ENCODE measurements around the gene TINAGL1. TPM values are rescaled to one million over a fixed set of nuclear protein-coding genes. Genes with fewer than 3 reads are reported as not detected.
A peak's percentile ranks its signal among the peaks of the same experiment; 100 is the strongest.

The TINAGL1 gene
- polyA plus RNA-seq, 2 donors: 16.4 to 20.0 TPM

DNA sequence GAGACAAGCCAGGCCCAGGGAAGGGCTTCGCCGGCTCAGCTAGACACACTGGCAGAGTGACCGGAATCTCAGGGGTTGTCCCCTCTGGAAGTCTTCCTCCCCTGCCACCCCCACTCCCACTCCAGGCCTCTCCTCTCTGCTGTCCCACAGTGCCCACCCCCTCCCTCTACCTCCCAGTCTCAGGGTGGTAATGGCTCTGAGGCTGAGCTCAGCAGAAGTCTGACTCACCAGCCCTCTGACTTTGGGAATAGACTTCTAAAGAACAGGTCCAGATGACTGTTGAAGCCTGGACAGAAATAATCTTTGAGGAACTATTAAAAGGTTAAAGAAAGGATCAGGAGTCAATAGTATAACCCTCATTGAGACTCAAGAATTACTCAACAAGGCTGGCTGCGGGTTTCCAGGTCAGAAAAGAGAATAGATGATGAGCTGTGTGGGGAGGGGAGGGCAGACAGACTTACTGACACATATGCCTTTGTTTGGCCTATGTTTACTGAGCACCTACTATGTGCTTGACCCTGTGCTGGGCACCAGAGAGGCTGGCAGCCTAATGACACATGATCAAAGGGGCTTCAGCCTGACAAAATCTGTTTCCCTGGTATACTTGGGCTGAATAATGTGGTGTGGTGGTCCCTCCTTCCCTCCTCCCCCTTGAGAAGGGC, 49.4 kb downstream of the TINAGL1 start:
- H3K9me3 ChIP-seq (ENCODE audit: control insufficient read depth in 2 of 2, insufficient read depth in 1 of 2, low read depth in 1 of 2, low read length in 1 of 2): no peaks in the 10 kb centered on the region
- WGBS, 2 donors: 86 to 90% methylated on average over 4 of the region's 4 CpGs
- no peak overlapping the region for H3K27ac ChIP-seq (ENCODE audit: low read depth in 2 of 2, low read length in 1 of 2)
- peaks cover 0 to 4% of the 10 kb centered on the region in 2 donors for H3K4me1 ChIP-seq (ENCODE audit: control insufficient read depth in 2 of 2, insufficient read depth in 2 of 2, low read length in 1 of 2)
- peaks cover 5 to 17% of the 10 kb centered on the region in 2 donors for H3K36me3 ChIP-seq (ENCODE audit: control insufficient read depth in 2 of 2, insufficient read depth in 2 of 2, low read length in 1 of 2)
- H3K27me3 ChIP-seq (ENCODE audit: control insufficient read depth in 1 of 2, insufficient read depth in 2 of 2, low read length in 2 of 2): no peaks in the 10 kb centered on the region
- H3K4me3 ChIP-seq (ENCODE audit: low read depth in 1 of 2, low read length in 2 of 2): no peak overlapping the region

DNA sequence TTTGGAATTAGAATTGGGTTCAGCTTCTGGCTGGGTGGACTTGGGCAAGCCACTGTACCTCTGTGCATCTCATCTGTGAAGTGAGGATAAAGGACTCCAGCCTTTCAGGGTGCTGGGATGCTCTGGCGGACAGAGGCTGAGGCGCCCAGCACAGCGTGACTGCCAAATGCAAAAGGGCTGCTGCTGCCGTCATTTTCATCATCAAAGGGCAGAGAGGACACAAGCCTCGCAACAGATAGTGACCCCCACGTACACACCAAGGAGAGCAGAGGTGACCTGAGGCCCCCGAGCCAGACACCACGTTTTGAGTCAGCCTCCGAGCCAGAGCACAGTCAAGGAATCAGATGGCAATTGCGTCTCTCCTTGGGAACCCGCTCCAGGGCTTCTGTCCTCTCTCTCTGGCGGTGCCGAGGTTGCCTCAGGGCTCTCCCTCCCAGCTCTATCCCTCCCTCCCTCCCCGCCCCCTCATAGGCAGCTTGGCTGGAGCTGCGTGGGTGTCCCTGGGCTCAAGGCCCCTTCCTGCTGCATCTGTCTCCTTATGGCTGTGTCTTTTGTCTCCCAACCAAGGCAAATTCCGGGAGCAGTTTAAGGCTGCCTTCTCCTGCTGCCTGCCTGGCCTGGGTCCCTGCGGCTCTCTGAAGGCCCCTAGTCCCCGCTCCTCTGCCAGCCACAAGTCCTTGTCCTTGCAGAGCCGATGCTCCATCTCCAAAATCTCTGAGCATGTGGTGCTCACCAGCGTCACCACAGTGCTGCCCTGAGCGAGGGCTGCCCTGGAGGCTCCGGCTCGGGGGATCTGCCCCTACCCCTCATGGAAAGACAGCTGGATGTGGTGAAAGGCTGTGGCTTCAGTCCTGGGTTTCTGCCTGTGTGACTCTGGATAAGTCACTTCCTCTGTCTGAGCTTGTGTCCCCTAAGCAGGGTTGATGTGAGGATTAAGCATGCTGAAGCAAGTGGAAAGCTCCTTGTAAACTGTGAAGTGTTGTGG, 50.2 kb downstream of the TINAGL1 start:
- peaks cover 8 to 24% of the 10 kb centered on the region in 2 donors for H3K36me3 ChIP-seq (ENCODE audit: control insufficient read depth in 2 of 2, insufficient read depth in 2 of 2, low read length in 1 of 2)
- 75 to 82% methylated on average over 23 of the region's 23 CpGs for WGBS, 2 donors
- H3K4me1 ChIP-seq (ENCODE audit: control insufficient read depth in 2 of 2, insufficient read depth in 2 of 2, low read length in 1 of 2): peaks cover 0 to 4% of the 10 kb centered on the region in 2 donors
- no peaks in the 10 kb centered on the region for H3K27me3 ChIP-seq (ENCODE audit: control insufficient read depth in 1 of 2, insufficient read depth in 2 of 2, low read length in 2 of 2)
- H3K27ac ChIP-seq (ENCODE audit: low read depth in 2 of 2, low read length in 1 of 2): peak overlapping the region in 1 of 2 donors; percentile 47
- H3K9me3 ChIP-seq (ENCODE audit: control insufficient read depth in 2 of 2, insufficient read depth in 1 of 2, low read depth in 1 of 2, low read length in 1 of 2): no peaks in the 10 kb centered on the region
- H3K4me3 ChIP-seq (ENCODE audit: low read depth in 1 of 2, low read length in 2 of 2): no peak overlapping the region

DNA sequence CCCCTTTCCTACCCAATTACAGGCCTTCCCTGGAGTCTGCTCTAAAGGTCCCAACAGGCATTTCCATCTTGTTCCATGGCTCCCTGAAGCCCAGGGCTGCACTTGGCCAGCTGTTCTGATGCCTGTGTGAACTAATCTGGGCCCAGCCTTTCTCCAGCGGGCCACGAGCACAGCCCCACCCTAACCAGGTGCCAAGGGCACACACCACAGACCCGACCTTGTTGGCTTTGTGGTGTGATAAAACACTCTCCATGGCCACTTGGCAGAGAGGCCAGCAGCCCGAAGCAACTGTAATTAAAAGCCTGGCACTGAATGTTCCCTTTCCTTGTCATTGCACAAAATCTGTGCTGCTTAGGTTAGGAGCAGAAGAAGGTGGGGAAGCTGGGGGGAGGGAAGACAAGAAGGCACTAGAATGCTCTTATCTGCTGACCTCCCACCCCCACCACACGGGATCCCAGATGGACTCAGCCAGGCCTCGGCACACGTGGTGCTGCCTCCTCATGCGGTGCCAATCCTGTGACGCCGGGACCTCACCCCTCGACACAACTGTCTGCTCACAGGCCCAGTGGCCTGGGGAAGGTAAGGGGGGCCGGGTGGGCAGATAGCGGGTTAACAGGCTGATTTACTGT, 51.1 kb downstream of the TINAGL1 start:
- H3K4me3 ChIP-seq (ENCODE audit: low read depth in 1 of 2, low read length in 2 of 2): no peak overlapping the region
- H3K9me3 ChIP-seq (ENCODE audit: control insufficient read depth in 2 of 2, insufficient read depth in 1 of 2, low read depth in 1 of 2, low read length in 1 of 2): no peaks in the 10 kb centered on the region
- peak overlapping the region; percentile 47 for H3K27ac ChIP-seq (ENCODE audit: low read depth in 2 of 2, low read length in 1 of 2)
- peaks cover 0 to 4% of the 10 kb centered on the region in 2 donors for H3K4me1 ChIP-seq (ENCODE audit: control insufficient read depth in 2 of 2, insufficient read depth in 2 of 2, low read length in 1 of 2)
- WGBS, 2 donors: 44 to 52% methylated on average over 13 of the region's 13 CpGs
- H3K36me3 ChIP-seq (ENCODE audit: control insufficient read depth in 2 of 2, insufficient read depth in 2 of 2, low read length in 1 of 2): peaks cover 14 to 28% of the 10 kb centered on the region in 2 donors
- no peaks in the 10 kb centered on the region for H3K27me3 ChIP-seq (ENCODE audit: control insufficient read depth in 1 of 2, insufficient read depth in 2 of 2, low read length in 2 of 2)

DNA sequence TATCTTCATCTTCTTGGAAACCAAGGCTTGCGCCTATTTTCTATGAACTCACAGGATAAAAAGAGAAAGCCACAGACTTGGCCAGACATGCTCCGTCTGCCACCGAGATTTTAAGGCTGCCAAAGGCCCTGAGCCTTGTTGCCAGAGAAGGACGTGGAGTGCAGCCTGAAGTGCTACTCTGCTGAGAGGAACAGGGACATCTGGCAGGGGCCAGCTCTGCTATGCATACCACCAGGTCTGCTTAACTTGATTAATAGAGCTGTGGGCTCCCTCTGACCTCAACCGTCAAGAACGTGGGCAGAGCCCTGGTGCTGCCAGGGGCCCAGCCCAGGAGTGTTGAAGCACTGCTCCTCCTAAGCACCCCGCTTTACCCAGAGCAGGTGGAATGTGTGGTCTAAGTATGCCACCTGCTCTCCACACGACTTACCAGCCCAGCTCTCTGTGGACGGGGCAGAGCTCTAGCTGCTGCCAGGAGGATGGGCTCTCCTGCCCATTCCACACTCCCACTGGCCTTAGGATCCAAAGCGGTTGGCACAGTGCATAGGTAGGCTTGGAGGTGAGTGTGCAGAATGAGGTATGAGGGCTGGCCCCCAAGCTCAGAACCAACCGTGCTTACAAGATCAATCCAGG, 51.7 kb downstream of the TINAGL1 start:
- peaks cover 14 to 33% of the 10 kb centered on the region in 2 donors for H3K36me3 ChIP-seq (ENCODE audit: control insufficient read depth in 2 of 2, insufficient read depth in 2 of 2, low read length in 1 of 2)
- 53 to 57% methylated on average over 11 of the region's 11 CpGs for WGBS, 2 donors

DNA sequence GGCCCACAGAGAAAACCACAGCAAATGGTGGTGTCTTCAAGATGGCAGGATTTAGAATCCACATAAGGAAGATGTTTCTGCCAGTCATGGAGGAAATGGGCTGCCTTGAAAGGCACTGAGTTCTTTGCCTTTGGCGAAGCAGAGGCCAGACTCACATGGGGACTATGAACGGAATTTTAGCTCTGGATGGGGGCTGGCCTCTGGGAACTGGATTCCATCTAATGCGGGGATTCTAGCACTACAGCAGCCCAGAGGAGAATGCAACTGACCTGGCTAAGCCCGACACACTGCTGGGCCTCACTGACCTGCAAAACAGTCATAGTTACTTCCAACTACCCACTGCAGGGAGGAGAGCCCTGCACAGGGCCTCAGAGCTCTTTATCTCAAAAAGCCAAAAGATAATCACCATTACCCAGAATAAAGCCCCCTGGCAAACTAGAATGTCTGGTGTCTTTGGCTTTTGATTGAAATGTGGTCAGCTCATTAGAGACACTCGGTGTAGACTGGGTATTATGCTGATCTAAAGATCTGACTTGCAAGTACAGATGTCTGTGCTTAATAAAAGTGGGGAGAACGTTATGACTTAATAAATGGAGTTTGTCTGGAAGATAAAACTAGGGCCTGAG, 52.7 kb downstream of the TINAGL1 start:
- Histone ChIP-seq H3K4me1 (ENCODE audit: control insufficient read depth in 2 of 2, insufficient read depth in 2 of 2, low read length in 1 of 2) (peaks cover 3 to 4% of the 10 kb centered on the region in 2 donors), H3K9me3 (ENCODE audit: control insufficient read depth in 2 of 2, insufficient read depth in 1 of 2, low read depth in 1 of 2, low read length in 1 of 2) (no peaks in the 10 kb centered on the region), H3K27ac (ENCODE audit: low read depth in 2 of 2, low read length in 1 of 2) (no peak overlapping the region), H3K27me3 (ENCODE audit: control insufficient read depth in 1 of 2, insufficient read depth in 2 of 2, low read length in 2 of 2) (no peaks in the 10 kb centered on the region), H3K4me3 (ENCODE audit: low read depth in 1 of 2, low read length in 2 of 2) (no peak overlapping the region), H3K36me3 (ENCODE audit: control insufficient read depth in 2 of 2, insufficient read depth in 2 of 2, low read length in 1 of 2) (peaks cover 14 to 36% of the 10 kb centered on the region in 2 donors)
- 86 to 89% methylated on average over 6 of the region's 6 CpGs for WGBS, 2 donors

More for the DNA sequence above, 51.7 kb downstream of the TINAGL1 start:
- no peaks in the 10 kb centered on the region for H3K27me3 ChIP-seq (ENCODE audit: control insufficient read depth in 1 of 2, insufficient read depth in 2 of 2, low read length in 2 of 2)
- H3K9me3 ChIP-seq (ENCODE audit: control insufficient read depth in 2 of 2, insufficient read depth in 1 of 2, low read depth in 1 of 2, low read length in 1 of 2): no peaks in the 10 kb centered on the region
- peak overlapping the region; percentile 26 to 47 for H3K27ac ChIP-seq (ENCODE audit: low read depth in 2 of 2, low read length in 1 of 2)
- no peak overlapping the region for H3K4me3 ChIP-seq (ENCODE audit: low read depth in 1 of 2, low read length in 2 of 2)
- peaks cover 2 to 4% of the 10 kb centered on the region in 2 donors for H3K4me1 ChIP-seq (ENCODE audit: control insufficient read depth in 2 of 2, insufficient read depth in 2 of 2, low read length in 1 of 2)

DNA sequence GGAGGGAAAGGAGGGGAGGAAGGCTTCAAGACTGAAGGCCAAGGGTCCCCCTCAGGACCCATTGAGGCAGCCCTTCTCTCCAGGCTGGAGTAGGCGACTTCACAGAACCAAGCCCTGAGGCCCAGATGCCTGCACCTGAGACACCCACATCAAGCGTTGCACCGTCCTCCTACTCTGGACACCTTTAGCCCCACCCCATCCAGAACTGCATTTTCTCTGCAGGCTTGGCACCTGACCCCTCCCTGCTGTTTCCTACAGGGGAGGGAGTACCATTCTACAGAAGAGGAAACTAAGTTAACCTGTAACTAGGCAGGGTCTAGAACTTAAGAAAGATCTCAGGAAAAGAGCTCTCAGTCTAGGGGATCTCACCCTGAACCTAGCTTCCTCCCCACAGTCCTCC, 56.3 kb downstream of the TINAGL1 start:
- Histone ChIP-seq H3K9me3 (ENCODE audit: control insufficient read depth in 2 of 2, insufficient read depth in 1 of 2, low read depth in 1 of 2, low read length in 1 of 2) (no peaks in the 10 kb centered on the region), H3K36me3 (ENCODE audit: control insufficient read depth in 2 of 2, insufficient read depth in 2 of 2, low read length in 1 of 2) (peaks cover 17 to 40% of the 10 kb centered on the region in 2 donors), H3K4me1 (ENCODE audit: control insufficient read depth in 2 of 2, insufficient read depth in 2 of 2, low read length in 1 of 2) (peaks cover under 1 to 3% of the 10 kb centered on the region in 2 donors), H3K27me3 (ENCODE audit: control insufficient read depth in 1 of 2, insufficient read depth in 2 of 2, low read length in 2 of 2) (no peaks in the 10 kb centered on the region), H3K27ac (ENCODE audit: low read depth in 2 of 2, low read length in 1 of 2) (no peak overlapping the region), H3K4me3 (ENCODE audit: low read depth in 1 of 2, low read length in 2 of 2) (no peak overlapping the region)
- 92 to 97% methylated on average over 3 of the region's 3 CpGs for WGBS, 2 donors

DNA sequence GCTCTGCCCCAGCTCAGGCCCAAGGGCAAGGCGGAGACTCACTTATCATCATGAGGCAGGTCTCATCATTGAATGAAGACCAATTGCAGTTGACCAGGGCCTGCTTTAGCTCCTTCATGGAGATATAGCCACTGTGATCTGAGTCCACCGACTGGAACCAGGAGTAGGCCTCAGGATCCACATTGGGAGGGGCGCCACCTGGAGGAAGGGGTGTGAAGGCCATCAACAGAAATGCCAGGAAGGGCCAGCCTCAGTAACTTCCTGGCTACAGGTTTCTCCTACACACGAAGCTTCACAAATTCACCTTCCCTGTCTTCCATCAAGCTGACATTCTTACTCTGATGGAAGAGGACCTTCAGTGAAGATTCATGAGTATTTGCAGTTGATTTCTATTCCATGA, 56.8 kb downstream of the TINAGL1 start:
- WGBS, 2 donors: 61 to 70% methylated on average over 4 of the region's 4 CpGs
- no peaks in the 10 kb centered on the region for H3K27me3 ChIP-seq (ENCODE audit: control insufficient read depth in 1 of 2, insufficient read depth in 2 of 2, low read length in 2 of 2)
- H3K4me1 ChIP-seq (ENCODE audit: control insufficient read depth in 2 of 2, insufficient read depth in 2 of 2, low read length in 1 of 2): peaks cover under 1 to 4% of the 10 kb centered on the region in 2 donors
- no peak overlapping the region for H3K27ac ChIP-seq (ENCODE audit: low read depth in 2 of 2, low read length in 1 of 2)
- H3K4me3 ChIP-seq (ENCODE audit: low read depth in 1 of 2, low read length in 2 of 2): no peak overlapping the region
- H3K36me3 ChIP-seq (ENCODE audit: control insufficient read depth in 2 of 2, insufficient read depth in 2 of 2, low read length in 1 of 2): peaks cover 17 to 37% of the 10 kb centered on the region in 2 donors
- H3K9me3 ChIP-seq (ENCODE audit: control insufficient read depth in 2 of 2, insufficient read depth in 1 of 2, low read depth in 1 of 2, low read length in 1 of 2): no peaks in the 10 kb centered on the region

All from esophagus (tissue), 2 donors.